ENCODE results near the gene OPRM1.

DNA sequence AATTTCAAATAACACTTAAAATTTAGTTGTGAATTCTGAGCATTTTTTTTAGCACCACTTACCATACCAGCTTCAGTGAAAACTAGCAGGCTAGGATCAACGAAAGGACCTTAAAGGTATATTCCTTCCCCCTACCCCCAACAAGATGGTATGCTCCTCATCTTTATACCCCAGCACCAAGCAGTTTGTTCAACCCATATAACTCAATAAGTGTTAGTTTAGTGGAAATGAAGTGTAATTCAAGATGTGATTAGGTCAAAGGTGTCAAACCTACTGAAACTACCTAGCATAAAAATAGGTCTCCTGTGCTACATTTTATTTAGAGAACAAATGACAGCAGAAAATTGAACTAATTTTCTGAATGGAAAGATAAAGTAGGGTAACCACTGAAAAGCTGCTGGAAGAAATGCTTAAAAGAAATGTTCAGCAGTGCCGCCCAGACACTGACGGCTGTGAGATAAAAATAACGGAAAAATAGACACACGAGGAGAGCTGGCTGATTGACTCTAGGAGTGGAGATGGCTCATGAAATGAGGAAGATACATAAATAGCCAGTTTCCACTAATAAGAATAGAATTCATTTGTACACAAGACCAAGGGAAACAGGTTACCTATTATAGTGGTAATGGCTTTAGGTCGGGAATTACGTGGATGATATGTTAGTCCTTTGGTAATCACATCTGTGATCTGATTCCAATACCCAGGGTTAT lies 222.8 kb downstream of the OPRM1 start:
- TF ChIP-seq, protein P1, sequence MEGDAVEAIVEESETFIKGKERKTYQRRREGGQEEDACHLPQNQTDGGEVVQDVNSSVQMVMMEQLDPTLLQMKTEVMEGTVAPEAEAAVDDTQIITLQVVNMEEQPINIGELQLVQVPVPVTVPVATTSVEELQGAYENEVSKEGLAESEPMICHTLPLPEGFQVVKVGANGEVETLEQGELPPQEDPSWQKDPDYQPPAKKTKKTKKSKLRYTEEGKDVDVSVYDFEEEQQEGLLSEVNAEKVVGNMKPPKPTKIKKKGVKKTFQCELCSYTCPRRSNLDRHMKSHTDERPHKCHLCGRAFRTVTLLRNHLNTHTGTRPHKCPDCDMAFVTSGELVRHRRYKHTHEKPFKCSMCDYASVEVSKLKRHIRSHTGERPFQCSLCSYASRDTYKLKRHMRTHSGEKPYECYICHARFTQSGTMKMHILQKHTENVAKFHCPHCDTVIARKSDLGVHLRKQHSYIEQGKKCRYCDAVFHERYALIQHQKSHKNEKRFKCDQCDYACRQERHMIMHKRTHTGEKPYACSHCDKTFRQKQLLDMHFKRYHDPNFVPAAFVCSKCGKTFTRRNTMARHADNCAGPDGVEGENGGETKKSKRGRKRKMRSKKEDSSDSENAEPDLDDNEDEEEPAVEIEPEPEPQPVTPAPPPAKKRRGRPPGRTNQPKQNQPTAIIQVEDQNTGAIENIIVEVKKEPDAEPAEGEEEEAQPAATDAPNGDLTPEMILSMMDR (IDR thresholded peaks at IDR 0.05) = no peak
- no peak for TF ChIP-seq POLR2A (IDR thresholded peaks at IDR 0.05)
